Measurements from ENCODE around the gene MIA.

GRCh38 chr19:40754611-40755247, 20.6 kb upstream of the MIA start:
- TF ChIP-seq CTCF (IDR thresholded peaks at IDR 0.05 in 4 of 5, conservative IDR thresholded peaks at IDR 0.05 in 1 of 5) (no peak), POLR2A (IDR thresholded peaks at IDR 0.05) (no peak)

Measured in gastrocnemius medialis (tissue), 4 donors.